NCI-H2196 (cell line): ENCODE data around the gene CNTROB.
A peak's percentile ranks its signal among the peaks of the same experiment; 100 is the strongest.

Experiments
- DNase-seq: peaks from one replicate; lab custom pipeline; 2025; ENCODE audit not compliant: unreplicated experiment; lab: John Stamatoyannopoulos, UW

CNTROB gene

GRCh38 chr17:7909089-7909488 lies 22.9 kb upstream of the CNTROB start:
- no peak for DNase-seq

- DNase-seq = no peak
Measured at GRCh38 chr17:7910281-7910680, 21.7 kb upstream of the CNTROB start.

DNA sequence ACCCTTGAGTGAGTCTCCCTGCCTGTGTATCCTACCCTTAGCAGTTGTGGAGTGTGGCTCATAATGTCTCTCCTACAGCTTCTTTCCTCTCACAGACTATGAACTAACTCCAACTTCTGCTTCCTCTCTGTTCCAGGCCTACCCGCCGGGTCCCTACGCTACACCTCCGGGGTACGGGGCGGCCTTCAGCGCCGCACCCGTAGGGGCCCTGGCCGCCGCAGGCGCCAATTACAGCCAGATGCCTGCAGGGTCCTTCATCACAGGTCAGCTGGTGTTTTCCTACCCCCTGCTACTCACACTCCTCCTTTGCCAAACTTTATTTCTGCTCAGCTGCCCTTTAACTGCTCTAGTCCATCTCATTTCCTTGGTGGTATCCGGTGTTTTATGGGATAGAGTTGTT lies 21.3 kb upstream of the CNTROB start:
- DNase-seq = no peak

DNA sequence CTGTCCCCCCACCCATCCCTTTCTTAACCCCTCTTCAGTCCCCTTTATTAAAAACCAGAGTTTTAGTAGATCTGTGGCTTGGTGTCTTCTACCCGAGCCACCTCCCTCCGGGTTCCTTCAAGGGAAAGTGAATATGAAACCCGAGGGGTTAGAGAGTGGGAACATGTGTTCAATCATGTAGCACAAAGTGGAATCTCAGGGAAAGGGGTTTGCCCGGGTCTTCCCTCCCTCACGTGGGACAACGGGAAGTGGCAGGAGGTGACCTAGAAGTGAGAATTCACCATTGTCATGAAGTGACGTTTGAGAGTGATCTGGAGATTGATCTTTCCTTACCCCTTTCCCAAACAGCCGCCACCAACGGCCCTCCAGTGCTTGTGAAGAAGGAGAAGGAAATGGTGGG lies 20.9 kb upstream of the CNTROB start:
- no peak for DNase-seq

- DNase-seq = peak; percentile 26
Measured at GRCh38 chr17:7912927-7913524, 19.0 kb upstream of the CNTROB start.

GRCh38 chr17:7915179-7915610 lies 16.8 kb upstream of the CNTROB start:
- DNase-seq = no peak

- DNase-seq = peak; percentile 89
Measured at GRCh38 chr17:7915611-7916384, 16.2 kb upstream of the CNTROB start, which contains the start of gene RNF227. Gene RNF227, minus strand, starts transcription at chr17:7916289. Its CDS starts 94 bp downstream, at chr17:7916195.

GRCh38 chr17:7916385-7916682 lies 15.7 kb upstream of the CNTROB start:
- no peak for DNase-seq

- DNase-seq = no peak
Measured at GRCh38 chr17:7916808-7917207, 15.2 kb upstream of the CNTROB start.

- DNase-seq = no peak
Measured at GRCh38 chr17:7922269-7922844, 9.6 kb upstream of the CNTROB start.

- DNase-seq = peak; percentile 64
Measured at GRCh38 chr17:7922845-7923628, 9.0 kb upstream of the CNTROB start.

DNA sequence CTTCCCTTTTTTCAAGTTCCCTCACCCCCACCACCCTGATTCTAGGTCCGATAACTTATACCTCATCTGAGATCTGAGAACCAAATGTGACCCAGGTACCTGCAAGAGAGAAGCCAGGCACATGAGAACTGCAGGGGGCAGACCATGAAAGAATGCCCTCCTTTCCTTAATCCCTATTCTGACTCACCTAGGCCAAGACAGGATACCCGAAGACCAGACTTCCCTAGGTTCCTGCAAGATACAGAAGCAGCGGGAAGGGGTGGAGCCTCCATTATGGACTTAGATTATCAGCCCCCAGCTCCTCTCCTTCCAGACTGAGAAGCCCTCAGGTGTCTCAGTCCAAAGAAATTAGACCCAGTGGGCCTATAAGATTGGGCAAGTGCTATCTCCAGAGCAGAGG lies 4.4 kb upstream of the CNTROB start:
- DNase-seq = no peak

- DNase-seq = no peak
Measured at GRCh38 chr17:7929158-7930023, 2.6 kb upstream of the CNTROB start, which contains the start of gene KCNAB3. Gene KCNAB3, minus strand, starts transcription at chr17:7929856. Its CDS starts 421 bp downstream, at chr17:7929435.

DNA sequence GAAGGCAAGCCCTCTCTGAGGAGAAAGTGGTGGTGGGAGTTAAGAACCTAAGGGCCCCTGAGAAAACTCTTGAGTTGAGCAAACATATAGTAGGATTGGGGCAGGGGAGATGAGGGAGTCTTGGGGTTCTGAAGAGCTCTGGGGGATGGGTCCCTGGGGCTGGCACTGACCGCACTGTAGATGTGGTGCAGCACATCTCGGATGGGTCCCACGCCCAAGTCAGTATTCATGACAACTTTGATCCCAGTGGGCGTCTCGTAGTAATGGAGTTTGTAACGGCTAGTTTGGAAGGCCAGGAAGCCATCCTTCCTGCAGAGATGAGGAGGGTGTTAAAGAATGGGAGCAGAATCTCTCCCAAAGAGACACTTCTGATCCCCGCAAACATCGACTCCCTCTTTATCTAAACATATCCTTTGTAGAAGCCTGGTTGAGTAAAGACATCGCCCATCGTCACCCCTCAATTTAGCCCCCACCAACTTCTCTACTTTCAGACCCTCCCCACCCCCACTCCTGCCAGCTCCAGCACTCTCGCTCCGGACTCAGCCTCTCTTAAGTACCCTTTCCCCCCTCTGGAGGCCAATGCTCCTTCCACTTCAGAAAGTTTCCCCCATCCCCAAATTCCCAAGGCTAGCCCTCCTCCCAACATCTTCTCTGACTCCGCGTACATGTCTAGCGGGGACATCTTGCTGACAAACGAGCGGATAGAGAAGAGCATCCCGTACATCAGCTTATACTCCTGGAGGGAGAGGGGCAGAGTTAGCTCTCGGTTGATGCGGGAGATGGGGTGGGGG lies 970 bp upstream of the CNTROB start:
- DNase-seq = no peak

DNA sequence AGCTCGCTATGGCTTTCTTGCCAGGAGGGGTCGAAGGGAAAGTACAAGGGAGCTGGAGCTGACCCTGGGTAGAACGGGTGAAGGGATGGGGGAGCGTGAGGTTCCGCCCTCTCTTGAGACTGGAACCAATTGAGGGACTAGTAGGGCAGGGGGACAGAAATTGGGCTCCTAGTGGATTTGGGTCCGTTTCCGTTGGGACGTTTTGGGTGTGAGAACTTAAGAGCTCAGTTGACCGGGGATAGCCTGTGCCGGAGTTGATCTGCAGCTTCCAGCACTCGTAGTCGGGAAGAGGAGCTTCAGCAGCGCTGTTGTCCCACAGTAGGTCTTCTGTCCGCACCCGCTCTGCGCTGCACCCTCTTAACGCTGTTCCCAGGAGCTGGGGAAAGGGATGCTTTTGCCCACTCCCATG lies 481 bp downstream of the CNTROB start:
- peak; percentile 2 for DNase-seq

- no peak for DNase-seq
Measured at GRCh38 chr17:7932949-7933348, 943 bp downstream of the CNTROB start.

DNA sequence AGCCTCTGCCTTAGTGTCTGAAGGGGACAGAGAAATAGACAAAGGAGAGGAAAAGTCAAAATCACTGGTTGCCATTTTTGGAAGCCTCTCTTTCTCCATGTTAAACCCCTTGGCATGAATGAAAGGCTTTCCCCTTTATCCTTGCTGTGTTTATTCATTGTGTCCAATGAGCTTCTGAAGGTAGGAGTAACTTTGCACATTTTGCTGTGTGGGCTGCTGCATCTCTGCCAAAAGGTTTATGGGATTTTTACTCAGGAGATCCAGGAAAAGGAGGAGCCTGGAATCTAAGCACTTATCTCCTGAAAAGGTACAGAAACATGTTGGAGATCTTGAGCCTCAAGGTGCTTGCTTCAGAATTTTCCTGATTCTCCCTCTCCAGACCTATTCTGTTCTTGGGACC lies 3.9 kb downstream of the CNTROB start:
- DNase-seq = no peak

- DNase-seq = no peak
Measured at GRCh38 chr17:7940034-7940433, 8.0 kb downstream of the CNTROB start.

- DNase-seq = no peak
Measured at GRCh38 chr17:7940743-7941142, 8.7 kb downstream of the CNTROB start.

- DNase-seq = no peak
Measured at GRCh38 chr17:7943291-7943690, 11.3 kb downstream of the CNTROB start.
